Cerebellar nuclear complex (tissue), 1 donor: Measurements from ENCODE around the gene ARMCX1.
"Not testable (repeated sequence)": the region's sequence is repeated elsewhere in the genome, so short reads cannot be mapped to it uniquely, and the experiment has no call there.

Source experiments
- DNase-seq, 2 experiments: peaks; one replicate each; lab custom pipeline; 2025; lab: John Stamatoyannopoulos, UW

ARMCX1 gene

GRCh38 chrX:101550362-101550750, at the start of gene ARMCX1:
Gene ARMCX1 (plus strand): TSS chrX:101550547. CDS start chrX:101552931, 2,384 bp downstream.
- DNase-seq, result peak in 1 of 2 experiments; percentile 38

- DNase-seq, result not testable (repeated sequence)
Measured at GRCh38 chrX:101502929-101503328, 47.4 kb upstream of the ARMCX1 start.

- no peak for DNase-seq
Measured at GRCh38 chrX:101507372-101507771, 43.0 kb upstream of the ARMCX1 start.

- DNase-seq, result no peak
Measured at GRCh38 chrX:101507986-101508385, 42.4 kb upstream of the ARMCX1 start.

- no peak for DNase-seq
Measured at GRCh38 chrX:101530944-101531343, 19.4 kb upstream of the ARMCX1 start.

DNA sequence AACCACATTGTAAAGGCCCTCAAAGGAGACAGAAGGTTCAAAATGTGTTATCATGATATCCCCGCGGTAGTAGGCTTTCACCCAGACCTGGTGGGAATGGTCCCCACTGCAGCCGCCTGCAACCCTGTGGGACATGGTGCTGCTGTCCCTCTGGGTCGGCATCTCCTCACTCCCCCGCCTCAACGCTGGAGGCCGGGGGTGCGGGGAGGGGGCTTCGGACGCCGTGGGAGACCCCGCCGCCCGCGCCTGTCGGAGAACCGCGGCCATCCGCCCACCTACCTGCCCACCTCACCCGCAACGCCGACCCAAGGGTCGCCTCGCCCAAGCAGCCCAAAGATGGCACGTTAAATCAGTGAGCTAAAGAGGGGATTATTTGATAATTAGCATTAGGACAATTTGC, 11.2 kb upstream of the ARMCX1 start:
- no peak for DNase-seq

DNA sequence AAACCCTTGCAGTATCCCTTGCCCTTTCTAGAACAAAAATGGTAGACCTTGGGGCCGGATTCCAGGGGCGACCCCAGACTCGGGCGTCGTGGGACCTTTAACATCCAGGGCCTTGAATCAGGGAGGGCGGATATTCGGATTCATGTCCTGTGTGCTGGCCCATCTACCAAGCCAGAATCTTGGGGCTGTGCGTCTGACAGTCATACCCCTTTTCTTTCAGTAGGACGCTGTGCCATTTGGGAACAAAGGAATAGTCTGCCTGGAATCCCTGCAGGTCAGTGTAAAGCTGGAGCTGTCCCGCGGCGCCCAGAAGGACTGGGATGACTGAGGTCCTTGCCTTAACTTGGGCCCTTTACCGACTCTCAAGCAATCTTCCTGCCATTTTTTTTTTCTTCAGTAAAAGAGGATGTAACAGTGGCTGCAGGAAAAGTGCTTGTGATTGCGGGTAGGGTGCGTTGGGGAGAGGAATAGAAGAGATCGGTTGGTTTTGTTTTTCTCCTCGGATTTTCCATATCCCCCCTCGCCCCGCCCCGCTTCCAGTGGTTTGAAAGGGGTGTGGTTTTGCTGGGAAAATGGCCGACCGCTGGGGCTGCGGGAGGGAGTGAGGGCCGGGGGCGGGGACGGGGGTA, 518 bp downstream of the ARMCX1 start:
- peak in 1 of 2 experiments; percentile 12 for DNase-seq

DNA sequence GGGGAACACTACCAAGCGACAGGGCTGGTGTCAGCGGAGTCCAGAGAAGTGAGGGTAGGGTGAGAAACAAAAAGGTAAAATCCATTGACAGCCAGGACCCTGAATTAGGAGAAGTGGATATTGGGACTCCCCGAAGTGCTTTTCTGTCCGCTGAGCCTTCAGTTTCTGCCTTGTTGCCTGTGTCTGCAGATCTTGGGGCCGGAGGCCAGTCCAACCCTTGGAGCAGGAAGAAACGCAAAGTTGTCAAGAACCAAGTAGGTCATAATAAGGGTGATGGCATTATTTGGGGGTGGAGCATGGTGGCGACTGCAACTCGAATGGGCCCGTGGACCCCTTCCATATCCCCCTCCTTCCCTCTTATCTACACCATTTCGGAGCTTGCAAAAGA, 1.0 kb downstream of the ARMCX1 start:
- DNase-seq, result no peak

GRCh38 chrX:101552714-101553113, 2.4 kb downstream of the ARMCX1 start:
- DNase-seq, result no peak

- DNase-seq, result no peak
Measured at GRCh38 chrX:101564651-101565050, 14.3 kb downstream of the ARMCX1 start.

GRCh38 chrX:101595739-101596419, 45.5 kb downstream of the ARMCX1 start:
- no peak for DNase-seq

GRCh38 chrX:101599592-101599991, 49.2 kb downstream of the ARMCX1 start:
- DNase-seq, result not testable (repeated sequence)

DNA sequence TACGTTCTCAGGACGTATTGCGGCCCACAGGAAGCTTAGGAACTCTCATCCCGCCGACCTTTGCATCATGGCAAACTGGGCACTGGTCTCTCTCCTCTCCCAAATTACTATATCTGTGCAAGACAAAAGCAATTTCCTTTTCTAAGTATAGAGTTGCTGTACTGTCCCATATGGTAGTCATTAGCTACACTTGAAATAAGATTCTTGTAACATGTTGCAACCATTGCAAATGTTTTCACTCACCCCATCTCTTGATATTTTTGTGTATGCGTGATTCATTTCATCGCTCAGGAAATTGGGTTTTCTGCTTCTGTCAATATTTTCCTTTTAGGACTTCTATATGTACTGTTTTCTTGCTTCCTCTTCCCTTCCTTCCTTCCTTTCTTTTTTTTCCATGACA, 51.7 kb downstream of the ARMCX1 start:
- DNase-seq, result no peak
